AG20443 (cell line): ENCODE measurements around the gene HIVEP3.
A peak's percentile ranks its signal among the peaks of the same experiment; 100 is the strongest.

Experiments
- DNase-seq: peaks from one replicate; pipeline ENCODE4 v3.0.0; 2012; ENCODE audit warnings: low spot score, mixed read lengths

HIVEP3 gene

DNA sequence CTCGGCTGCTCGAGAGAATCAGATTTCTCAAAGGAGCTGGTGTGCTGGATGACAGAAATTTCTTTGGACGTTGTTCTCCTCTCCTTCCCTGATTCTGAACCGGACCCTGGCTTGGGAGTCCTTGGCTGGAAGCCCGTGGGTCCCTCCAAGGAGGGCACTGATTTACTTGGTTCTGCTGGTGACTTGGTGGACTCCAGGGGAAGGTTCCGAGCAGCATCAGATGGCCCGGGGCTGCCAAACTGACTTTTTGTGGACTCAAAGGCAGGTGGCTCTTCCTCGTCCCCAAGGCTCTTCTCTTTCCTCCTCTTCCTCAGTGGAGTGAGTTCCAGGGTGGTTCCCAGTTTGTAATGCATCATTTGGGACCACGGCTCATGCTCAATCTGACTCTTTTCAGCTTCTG is 336.4 kb downstream of the HIVEP3 start:
- no peak for DNase-seq

DNA sequence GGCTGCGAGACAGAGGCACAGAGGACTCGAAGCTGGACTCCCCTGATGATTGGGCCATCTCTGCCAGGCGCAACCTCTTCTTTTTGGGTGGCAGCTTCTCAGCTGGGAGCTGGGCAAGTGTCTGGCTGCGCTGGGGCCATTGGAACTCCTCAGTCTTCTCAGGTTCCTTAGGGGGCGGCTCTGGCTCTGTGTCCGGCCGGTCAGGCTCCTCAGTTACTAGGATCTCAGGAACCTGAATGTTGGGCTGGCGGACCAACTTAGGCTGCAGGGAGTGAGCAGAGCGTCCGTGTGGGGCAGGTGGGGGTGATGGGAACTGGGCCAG is 336.8 kb downstream of the HIVEP3 start:
- no peak for DNase-seq

DNA sequence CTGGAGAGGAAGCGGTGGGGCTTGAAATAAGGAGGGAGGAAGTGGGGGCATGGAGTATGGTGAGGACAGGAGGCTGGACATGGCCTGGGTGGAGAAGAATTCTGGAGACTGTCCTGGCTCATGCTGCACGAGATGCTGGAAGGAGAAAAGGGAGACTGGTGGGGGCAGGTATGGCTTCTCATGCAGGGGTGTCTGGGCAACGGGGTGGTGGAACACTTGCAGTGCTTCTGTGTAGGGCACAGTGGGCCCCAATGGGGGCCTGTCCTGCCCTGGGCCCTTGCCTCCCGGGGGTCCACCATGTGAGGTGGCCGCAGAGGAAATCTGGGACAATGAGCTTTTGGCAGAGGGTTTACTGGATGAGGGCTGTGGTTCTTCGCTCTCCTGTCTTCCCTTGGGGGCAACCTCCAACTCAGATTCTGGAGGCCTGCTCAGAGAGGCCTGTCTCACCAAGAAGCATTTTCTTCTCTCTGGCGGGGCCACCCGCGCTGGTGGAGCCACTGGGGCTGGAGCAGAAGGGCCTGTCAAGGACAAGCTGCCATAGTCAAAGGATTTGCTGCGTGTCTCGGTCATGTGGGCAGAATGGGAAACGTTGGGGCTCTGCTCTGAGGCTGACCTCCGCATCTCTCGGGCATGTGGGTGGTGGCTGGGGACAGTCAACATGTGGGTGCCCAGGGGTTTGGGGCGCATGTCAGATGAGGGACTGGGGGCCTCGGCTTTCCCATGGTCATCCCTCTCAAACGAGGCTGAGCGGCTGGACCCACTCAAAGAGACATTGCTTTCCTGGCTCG is 337.3 kb downstream of the HIVEP3 start:
- DNase-seq = no peak

DNA sequence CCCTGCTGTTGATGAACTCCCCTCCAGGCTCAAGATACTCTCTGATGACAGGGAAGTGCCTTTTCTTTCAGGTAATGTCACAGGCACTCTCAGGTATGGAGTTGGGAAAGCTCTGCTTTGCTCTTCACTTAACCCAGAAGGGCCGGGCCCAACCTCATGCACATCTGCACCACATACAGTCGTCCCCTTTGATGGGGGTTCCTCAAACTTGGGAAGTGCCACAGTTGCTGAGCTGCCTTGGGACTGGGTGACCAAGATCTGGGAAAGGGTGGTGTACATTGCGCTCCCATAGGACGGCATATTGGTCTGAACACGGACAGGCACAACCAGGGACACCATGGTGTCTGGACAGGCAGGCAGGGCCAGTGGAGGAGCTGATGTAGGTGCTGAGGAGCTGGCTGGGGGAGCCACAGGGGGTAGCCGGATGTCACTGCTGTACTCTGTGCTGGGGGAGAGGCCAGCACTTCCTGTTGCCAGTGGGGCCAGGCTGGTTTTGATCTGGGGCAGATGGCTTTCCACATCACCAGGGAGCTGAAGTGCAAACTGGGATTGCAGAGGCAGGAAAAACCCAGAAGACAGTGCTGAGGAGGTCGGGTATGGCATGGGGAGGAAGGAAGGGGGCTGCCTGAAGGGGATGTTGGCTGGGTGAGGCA is 338.1 kb downstream of the HIVEP3 start:
- no peak for DNase-seq

DNA sequence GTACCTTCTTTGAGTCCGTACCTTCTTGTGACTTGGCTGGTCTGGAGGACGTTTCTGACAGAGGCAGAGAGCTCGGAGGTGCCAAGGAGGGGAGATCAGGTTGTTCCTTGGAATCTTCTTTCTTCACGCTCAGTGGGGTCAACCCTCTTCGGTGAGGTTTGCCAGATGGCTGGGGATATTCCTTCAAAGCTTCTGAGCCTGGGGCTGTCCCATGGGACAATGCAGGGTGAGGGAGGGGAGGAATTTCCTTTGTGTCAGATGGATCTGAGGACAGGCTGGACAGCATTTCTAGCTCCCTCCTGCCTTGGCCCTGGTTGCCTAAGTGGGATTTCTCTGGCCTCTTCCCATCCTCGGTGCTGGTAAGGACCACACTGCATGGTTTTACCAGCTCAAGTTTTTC is 338.7 kb downstream of the HIVEP3 start:
- DNase-seq = no peak

DNA sequence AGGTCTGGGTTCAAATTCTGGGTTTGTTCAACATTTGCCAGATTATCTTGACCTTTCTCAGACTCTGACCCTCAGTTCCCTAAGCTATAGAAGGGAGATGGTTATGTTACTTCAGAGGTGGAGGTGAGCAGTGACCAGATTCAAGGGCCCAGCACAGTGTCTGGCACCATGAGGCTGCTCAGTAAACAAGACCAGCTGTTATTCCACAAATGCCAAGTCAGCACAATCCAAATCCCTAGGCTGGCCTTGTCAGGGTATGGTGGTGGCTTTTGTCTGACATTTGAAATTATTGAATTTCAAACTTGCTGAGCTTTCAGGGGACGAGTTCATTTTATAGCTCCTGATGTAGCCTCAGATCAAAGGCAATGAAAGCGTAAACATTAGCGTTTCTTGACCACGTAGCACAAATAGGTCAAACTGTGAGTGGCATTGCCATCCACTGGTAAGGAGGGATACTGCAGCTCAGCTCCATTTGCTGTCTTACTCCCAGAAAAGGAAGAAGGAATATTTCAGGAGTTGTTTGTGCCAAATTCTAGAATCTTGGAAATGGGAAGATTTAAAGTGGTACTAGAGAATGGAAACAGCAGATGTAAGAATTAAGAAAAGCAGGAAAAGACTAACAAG is 339.9 kb downstream of the HIVEP3 start:
- DNase-seq = peak; percentile 47

DNA sequence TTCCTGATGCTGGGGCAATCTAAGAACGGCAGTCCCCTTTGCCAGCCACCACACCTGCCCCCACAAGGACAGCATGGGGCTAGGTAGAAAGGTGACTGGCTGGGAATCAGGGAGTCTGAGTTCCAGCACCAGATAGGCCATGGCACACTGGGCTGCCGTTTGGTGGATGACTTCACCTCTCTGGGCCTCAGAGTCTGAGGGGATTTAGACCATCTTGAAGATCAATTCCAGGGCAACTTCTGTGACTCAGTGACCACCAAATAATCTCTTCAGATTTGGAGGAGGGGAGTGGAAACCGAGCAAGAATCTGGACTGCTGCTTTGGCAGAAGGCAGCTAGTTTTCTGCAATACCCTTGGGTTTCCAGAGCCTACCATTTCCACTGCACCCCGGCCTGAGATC is 342.1 kb downstream of the HIVEP3 start:
- DNase-seq = no peak

DNA sequence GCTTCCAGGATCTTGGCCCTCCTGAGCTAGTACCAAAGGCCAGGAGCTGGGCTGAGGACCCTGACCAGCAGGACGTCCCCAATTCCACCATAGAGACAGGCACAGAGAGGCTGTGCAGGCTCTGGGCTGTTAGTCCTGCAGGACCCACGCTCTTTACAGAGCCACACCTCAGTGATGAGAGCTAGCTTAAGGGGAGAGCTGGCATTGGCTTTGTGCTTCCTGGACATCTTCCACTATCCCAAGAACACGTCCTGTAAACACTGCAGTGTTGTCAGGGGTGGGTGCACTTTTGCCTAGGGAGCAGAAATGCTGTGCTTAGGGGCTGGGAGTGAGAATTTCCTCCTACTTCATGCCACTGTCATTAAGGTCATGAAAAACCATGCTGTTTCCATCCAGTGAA is 342.5 kb downstream of the HIVEP3 start:
- no peak for DNase-seq

DNA sequence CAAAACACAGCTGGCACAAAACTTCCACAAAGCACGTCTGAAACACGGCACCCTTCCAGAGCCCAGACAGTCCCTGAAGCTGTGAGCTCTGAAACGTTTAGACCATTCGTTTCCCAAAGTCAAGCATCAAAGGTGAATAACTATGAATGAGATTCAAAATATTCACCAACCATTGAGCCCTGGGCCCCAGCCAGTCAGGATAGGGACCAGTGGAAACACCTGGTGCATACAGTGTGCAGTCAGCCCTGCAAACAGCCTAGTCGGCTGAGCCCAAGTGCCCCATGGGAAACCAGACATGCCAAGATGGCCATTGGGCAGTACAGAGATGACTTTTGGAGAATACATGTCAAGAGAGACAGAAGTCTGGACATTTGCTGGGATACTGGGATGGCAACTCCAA is 343.9 kb downstream of the HIVEP3 start:
- DNase-seq = no peak

DNA sequence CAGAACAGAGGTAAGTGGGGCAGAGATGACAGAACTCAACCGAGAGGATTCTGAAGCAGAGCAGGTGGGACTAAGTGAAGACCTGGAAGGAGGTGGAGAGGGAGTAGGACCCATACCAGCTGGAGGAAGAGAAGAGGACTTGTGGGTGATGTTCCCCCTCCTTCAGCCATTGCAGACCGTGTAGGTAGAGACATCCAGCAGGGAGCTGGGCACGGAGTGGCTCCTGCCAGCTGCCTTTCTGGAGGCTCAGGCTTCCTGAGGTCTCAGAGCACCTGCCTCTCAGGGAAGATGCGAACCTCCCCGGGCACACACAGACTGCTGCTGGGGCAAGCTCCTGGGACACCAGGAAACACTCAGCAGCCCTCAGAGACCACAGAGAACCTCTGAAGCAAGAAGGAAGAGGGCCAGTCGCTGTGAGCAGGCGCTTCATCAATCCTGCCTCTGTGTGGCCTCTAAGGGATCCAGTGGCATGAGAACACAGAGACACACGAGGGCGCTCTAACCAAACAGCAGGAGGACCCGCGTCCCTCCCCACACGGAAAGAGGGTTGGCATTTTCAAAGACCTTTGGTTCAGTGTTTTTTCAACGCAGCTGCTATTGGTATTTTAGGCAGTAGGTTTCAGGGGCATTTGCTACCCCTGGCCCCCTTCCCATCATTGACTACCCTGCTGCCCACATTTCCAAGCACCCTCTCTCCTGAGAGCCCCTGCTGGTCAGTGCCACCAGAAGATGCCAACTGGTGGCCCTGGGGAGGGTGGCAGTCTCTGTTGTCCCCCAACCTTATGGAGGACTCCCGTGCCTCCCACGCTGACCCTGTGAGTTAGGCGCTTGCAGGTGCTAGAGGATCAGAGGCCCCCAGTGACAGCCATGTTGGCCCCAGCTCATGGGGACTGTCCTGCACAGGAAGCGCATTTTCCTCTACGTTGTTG is 344.7 kb downstream of the HIVEP3 start:
- DNase-seq = peak; percentile 91

DNA sequence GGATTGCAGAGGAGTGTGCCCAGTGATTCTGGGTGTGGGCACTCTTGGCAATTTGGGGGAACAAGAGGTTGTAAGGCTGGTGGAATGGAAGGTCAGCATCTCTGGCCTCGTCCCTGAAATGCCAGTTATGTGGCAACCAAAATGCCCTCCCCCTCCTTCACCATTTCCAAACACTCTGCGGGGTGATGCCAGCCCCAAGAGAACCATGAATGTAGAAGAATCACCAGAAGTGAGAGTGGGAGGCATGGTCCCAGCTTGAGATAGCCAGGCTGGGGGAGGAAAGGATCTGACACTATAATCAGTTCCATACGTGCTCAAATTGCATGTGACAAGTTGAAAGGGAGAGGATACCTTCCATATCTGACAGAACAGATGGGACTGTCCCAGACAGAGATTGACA is 345.5 kb downstream of the HIVEP3 start:
- DNase-seq = no peak

DNA sequence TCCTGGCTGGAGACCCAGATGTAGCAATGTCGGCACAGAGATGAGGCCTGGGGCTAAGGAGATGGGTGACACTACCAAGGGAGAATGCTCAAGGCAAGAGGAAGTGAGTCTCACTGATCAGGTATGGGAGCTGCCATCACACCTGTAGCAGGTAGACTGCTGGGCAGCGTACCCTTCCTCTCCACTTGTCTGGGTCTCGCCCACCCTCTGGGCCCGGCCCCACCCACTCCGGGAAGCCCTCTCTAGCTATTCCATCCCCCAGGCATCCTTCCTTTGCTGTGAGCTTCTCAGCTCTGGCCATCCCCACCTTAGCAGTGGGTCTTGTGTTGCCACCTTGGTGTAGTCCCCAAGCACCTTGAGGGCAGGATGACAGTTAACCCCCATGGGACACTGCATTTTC is 346.5 kb downstream of the HIVEP3 start:
- DNase-seq = no peak

DNA sequence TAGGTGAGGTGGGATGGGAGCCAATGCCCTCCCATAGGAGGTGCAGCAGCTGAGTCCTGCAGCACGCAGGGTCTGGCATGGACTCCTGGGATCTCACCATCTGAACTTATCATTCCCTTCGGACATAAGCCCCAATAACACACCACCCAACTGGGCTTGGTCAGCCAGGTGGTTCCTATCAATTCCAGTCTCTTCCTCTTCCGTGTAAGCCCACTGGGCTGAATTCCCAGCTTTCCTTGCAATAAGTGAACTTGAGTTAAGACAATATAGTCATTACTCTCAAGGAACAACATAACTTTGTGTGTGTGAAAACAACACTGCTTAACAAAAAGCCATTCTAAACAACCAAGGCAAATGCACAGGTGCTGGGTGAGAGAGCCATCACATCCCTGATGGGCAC is 347.7 kb downstream of the HIVEP3 start:
- DNase-seq = no peak

DNA sequence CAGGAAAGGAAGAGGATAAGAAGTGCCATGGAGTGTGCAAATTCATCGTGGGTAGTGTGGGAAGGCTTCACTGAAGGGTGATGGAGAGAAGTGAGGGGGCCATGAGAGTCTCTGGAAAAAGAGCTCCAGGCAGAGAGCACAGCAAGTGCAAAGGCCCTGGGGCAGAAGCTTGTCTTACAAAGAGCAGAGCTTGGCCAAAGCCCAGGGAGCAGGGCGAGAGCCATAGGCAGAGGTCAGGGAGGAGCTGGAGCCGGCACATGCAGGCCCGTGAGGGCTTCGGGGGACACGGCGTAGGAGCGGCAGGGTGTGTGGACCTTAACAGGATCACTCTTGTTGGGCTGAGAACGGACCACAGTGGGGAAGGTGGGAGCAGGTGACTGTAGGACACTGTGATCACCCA is 350.5 kb downstream of the HIVEP3 start:
- DNase-seq = no peak

DNA sequence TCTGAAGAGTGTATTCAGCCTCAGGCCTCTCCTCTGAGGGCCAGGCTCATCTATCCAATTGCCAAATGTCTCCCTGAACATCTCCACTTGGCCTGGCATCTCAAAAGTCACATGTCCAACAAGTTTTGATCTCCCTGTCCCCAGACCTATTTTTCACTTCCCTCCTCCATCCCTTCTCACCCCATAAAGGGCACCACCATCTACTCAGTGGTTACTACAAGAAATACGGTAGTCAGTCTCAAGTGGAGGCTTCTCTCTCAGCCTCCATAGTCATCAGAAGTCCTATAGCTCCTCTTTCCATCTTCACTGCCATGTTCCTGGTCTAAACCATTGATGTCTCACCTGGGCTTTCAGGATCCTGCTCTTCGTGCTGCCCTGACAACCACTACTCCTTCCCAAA is 351.8 kb downstream of the HIVEP3 start:
- no peak for DNase-seq

DNA sequence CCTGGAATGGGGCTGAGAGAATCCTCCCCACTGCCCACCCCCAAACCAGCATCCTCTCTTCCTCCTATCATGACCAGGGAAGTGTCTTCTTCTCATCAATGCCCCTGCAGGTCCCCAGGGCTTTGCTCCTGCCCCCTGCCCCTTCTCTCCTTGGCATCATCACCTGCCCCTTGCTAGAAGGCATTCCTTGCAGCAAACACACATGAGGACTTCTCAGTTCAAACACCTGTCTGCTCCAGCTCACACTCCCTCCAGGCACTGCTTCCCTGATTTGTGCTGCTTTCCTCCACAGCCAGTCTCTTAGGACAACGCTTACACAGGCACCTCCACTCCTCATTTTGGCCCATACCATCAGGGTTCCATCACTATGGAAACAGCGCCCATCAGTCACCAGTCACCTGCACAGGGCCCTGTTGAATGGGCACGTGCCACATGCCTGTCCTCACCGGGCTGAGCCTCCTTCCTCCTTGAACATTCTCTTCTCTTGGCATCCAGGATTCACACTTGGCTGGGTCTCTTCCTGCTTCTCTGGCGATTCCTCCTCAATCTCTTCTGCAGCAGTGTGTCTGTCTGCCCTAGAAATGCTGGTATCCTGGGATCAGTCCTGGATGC is 352.3 kb downstream of the HIVEP3 start:
- DNase-seq = no peak

DNA sequence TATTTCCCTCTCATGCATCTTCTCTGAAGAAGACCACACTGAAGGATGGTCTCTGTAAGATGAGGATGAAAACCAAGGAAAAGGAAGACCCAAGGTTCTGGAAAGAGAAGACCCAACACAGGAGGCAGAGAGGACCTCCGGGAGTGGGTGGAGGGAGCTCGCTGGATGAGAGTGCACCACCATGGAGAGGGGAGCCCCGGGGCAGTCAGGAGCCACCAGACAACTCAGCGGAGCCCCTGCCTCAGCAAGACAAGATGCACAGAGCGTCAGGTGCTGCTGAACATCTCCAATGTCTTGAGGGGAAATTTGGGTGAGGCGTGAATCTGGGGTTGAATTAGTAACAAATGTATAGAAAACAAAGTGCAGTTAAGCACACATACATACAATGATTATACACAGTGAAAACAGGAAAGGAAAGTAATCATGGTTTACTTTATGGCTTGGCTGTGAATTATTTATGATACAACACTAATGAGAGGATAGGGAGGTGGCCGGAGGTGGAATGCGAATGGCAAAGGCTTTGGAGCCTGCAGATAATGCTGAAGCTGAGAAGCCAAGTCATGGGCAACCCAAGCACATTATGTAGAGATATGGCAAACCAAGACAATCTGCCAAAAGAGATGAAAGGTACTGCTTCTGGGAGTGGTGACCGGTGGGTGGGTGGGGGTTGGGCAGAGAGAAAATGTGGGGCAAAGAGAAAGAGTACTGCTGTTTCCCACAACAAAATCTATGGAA is 353.8 kb downstream of the HIVEP3 start:
- no peak for DNase-seq

DNA sequence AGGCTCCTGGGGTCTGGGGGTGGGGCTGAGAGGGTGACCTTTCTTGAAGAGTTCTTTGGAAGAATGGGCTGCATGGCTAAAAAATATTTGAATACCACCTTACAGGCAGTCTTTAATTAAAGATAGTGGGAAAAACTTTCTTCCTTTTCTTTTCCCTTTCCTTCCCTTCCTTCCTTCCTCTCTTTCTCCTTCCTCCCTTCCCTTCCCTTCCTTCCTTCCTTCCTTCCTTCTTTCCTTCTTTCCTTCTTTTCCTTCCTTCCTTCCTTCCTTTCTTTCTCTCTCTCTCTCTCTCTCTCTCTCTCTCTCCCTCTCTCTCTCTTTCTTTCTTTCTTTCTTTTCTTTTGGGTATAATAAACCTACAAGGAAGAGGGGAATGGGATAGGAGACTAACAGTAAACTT is 356.4 kb downstream of the HIVEP3 start:
- DNase-seq = no peak

DNA sequence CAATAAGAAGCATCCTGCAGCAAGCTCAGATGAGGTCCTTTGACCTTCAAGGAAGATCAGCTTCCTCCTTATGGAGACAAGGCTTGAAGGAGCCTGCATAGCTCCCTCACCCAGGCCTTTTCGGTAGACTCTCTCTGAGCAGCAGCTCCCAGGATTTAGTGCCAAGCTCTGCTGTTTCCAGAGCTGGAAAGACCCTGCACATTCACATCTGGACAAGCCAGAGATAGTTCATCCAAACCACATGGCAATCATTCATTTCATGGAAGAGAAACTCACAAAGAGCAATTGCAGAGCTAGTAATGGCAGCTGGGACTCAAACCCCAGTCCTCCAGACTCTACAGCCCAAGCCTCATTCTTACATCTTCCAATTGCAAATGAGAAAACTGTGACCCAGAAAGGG is 357.8 kb downstream of the HIVEP3 start:
- DNase-seq = no peak

DNA sequence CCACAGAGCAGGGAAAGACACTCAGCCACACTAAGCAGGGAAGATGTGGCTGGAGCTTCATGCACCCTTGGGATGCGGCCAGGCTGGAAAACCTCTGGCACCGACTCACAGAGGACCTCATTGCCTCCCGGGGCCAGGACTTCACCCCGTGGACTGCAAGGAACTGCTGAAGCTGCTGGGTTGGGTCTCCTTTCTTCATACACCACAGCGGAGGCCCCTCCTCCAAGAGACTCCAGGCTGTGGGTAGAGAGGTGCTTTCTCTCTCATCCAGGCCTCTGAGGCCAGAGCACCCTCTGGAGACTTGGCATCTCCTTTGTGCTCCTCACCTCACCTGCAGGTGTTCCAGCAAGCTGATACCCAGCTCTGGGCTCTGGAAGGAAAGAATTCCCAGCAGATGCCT is 358.2 kb downstream of the HIVEP3 start:
- DNase-seq = no peak

DNA sequence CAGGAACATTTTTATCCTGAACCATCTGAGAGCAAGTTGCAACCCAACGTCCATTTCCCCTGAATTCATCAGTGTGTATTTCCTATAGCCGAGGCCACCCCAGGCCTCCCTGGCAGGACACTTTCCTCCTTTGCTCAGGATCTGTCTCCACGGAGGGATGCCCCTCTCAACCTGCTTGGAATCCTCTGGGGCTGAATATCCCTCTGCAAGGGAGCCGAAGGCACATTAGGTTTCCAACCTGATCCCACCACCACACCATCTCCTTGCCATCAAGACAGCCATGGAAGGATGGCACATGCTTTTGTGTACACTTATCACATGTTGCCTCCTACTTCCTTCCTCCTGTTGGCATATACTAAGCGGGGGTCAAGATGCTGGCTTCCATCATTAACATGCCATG is 359.4 kb downstream of the HIVEP3 start:
- DNase-seq = no peak
